Smooth muscle cell (in vitro differentiated cells): ENCODE results near the gene STX16. TPM values are rescaled to one million over a fixed set of nuclear protein-coding genes. Genes with fewer than 3 reads are reported as not detected.
A peak's percentile ranks its signal among the peaks of the same experiment; 100 is the strongest.

ENCODE experiments used
- DNase-seq: peaks from one replicate; lab custom pipeline; 2025; ENCODE audit not compliant: unreplicated experiment; lab: John Stamatoyannopoulos, UW
- H2AFZ ChIP-seq: fragments of 200-600 bp; sonication (generic); 2 replicates; pipeline ENCODE4 v1.6.0; 2016; ENCODE audit warnings: antibody characterized with exemption, low read depth, mild to moderate bottlenecking
- H3F3A ChIP-seq: fragments of 200-600 bp; sonication (generic); 2 replicates; pipeline ENCODE4 v1.6.0; 2017; ENCODE audit warnings: antibody characterized with exemption, low read depth
- H3K27ac ChIP-seq: fragments of 200-600 bp; sonication (generic); 2 replicates; pipeline ENCODE4 v1.5.1; 2016; ENCODE audit warnings: low read depth, mild to moderate bottlenecking
- H3K27me3 ChIP-seq: fragments of 200-600 bp; sonication (generic); 2 replicates; pipeline ENCODE4 v1.6.1; 2016; ENCODE audit warnings: low read depth, mild to moderate bottlenecking
- H3K36me3 ChIP-seq: fragments of 200-600 bp; sonication (generic); 2 replicates; pipeline ENCODE4 v1.5.1; 2016; ENCODE audit warnings: low read depth
- H3K4me1 ChIP-seq: fragments of 200-600 bp; sonication (generic); 2 replicates; pipeline ENCODE4 v1.5.1; 2016; ENCODE audit warnings: low read depth
- H3K4me2 ChIP-seq: fragments of 200-600 bp; sonication (generic); 2 replicates; pipeline ENCODE4 v1.6.0; 2016; ENCODE audit warnings: mild to moderate bottlenecking
- H3K4me3 ChIP-seq: fragments of 200-600 bp; sonication (generic); 2 replicates; pipeline ENCODE4 v1.5.1; 2016; ENCODE audit warnings: mild to moderate bottlenecking
- H3K79me2 ChIP-seq: fragments of 200-600 bp; sonication (generic); 2 replicates; pipeline ENCODE4 v1.6.0; 2016; ENCODE audit warnings: low read depth, mild to moderate bottlenecking
- H3K9ac ChIP-seq: fragments of 200-600 bp; sonication (generic); 2 replicates; pipeline ENCODE4 v1.6.0; 2016; ENCODE audit warnings: low read depth
- H3K9me3 ChIP-seq: fragments of 200-600 bp; sonication (generic); replicated peaks from 2 replicates; pipeline ENCODE4 v1.5.1; 2016; ENCODE audit warnings: low read depth
- H4K20me1 ChIP-seq: fragments of 200-600 bp; sonication (generic); 2 replicates; pipeline ENCODE4 v1.6.0; 2016; ENCODE audit warnings: low read depth
- CTCF ChIP-seq: fragments of 200-600 bp; sonication (generic); IDR thresholded peaks from 2 replicates; pipeline ENCODE4 v1.5.1; 2017; ENCODE audit warnings: borderline replicate concordance, mild to moderate bottlenecking, antibody characterized with exemption; ENCODE audit not compliant: insufficient read depth, poor library complexity, severe bottlenecking
- WGBS: methylation state at CpG from one replicate; pipeline ENCODE4 v1.1.7; 2016; ENCODE audit warnings: low lambda C conversion rate; 5-methylcytosine and 5-hydroxymethylcytosine counted together
- polyA plus RNA-seq: library from polyadenylated mRNA; unstranded; fragments of >200 nt; fragmentation: Nextera tagmentation; extraction: Ambion mirVana; gene quantifications from 2 replicates; pipeline ENCODE4 v1.2.1, GENCODE V29; 2016
- total RNA-seq: library from RNA; depleted of rRNA; stranded (reverse); fragments of >200 nt; gene quantifications from 2 replicates; pipeline ENCODE4 v1.2.3, GENCODE V29; 2014

Gene STX16
- total and polyA plus RNA-seq, 2 experiments from 2014 or later, result 22.5 to 35.8 TPM

- Histone ChIP-seq H3K27me3 (no peaks in the 10 kb centered on the region), H3K27ac (no peak overlapping the region), H3K4me2 (no peak overlapping the region), H4K20me1 (no peaks in the 10 kb centered on the region), H3K79me2 (no peaks in the 10 kb centered on the region), H3K9ac (no peak overlapping the region), H3K4me3 (no peak overlapping the region), H2AFZ (no peak overlapping the region), H3K9me3 (no peaks in the 10 kb centered on the region), H3K4me1 (no peaks in the 10 kb centered on the region), H3K36me3 (no peaks in the 10 kb centered on the region), H3F3A (no peaks in the 10 kb centered on the region)
- WGBS, result 96% methylated on average over 7 of the region's 7 CpGs
- TF ChIP-seq CTCF, result no peak
- no peak for DNase-seq
These were observed 34.7 kb upstream of the STX16 start for GRCh38 chr20:58616411-58616810.

DNA sequence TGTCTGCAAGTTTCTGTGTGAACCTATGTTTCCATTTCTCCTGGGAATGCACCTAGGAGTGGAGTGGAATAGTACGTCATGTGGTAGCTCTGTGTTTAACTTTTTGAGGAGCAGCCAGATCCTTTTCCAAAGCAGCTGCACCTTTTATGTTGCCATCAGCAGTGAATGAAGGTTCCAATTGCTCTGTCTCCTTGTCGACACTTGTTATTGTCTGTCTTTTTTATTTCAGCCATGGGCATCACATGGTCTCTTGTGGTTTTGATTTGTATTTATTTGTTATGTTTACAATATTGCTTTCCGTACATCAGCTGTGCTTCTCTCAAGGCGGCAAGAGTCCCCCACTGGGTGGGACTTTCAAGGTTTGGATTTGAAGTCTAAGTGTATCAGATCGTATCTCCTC is 33.9 kb upstream of the STX16 start:
- H3K36me3 ChIP-seq, result no peaks in the 10 kb centered on the region
- H3K4me1 ChIP-seq, result no peaks in the 10 kb centered on the region
- H3F3A ChIP-seq, result no peaks in the 10 kb centered on the region
- no peak overlapping the region for H3K27ac ChIP-seq
- no peak for DNase-seq
- H3K4me3 ChIP-seq, result no peak overlapping the region
- over 99% methylated on average over 5 of the region's 5 CpGs for WGBS
- H3K79me2 ChIP-seq, result no peaks in the 10 kb centered on the region
- H3K4me2 ChIP-seq, result no peak overlapping the region
- no peak overlapping the region for H3K9ac ChIP-seq
- H3K9me3 ChIP-seq, result no peaks in the 10 kb centered on the region
- H3K27me3 ChIP-seq, result no peaks in the 10 kb centered on the region
- no peaks in the 10 kb centered on the region for H4K20me1 ChIP-seq
- H2AFZ ChIP-seq, result no peak overlapping the region
- no peak for TF ChIP-seq CTCF

DNA sequence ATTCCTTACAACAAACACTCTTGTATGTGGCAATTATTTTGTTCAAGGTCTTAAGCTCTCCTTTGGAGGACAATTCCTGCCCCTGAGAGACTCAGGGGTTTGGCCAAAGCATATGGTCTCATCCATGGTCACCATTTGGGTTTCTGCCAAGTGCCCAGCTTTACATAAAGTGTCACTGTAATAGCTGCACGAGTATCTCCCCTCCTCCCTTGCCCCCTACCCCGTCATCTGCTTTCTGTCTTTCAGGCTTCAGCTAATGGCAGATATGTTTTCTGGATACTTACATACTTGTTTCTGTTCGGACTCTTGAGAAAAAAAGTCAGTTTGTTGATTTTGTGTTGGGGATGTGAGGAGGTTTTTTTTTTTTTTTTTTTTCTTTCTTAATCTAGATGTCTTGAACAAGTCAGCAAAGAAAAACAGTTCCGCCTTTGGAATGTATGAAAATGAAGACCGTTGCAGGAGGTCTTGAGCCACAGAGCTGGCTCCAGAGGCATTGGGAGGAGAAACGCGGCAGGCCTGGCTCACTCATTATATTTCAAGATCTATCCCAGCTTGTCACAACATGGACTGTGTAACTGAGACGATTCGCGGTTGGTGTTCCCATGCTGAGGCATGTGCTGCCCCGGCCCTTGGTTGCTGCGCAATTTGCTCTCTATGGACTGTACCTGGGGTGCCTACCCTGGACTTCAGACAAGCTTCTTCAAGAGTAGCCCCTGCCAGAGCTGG is 32.6 kb upstream of the STX16 start:
- Histone ChIP-seq H3K9ac (no peak overlapping the region), H3K4me2 (peak overlapping the region; percentile 75)
- no peak for TF ChIP-seq CTCF

More for the DNA sequence above, 32.6 kb upstream of the STX16 start:
- DNase-seq, result peak; percentile 11
- peak overlapping the region; percentile 88 for H2AFZ ChIP-seq
- peak overlapping the region; percentile 80 for H3K27ac ChIP-seq
- no peaks in the 10 kb centered on the region for H3K9me3 ChIP-seq
- no peak overlapping the region for H3K4me3 ChIP-seq
- 32% methylated on average over 12 of the region's 12 CpGs for WGBS
- no peaks in the 10 kb centered on the region for H3K79me2 ChIP-seq
- no peaks in the 10 kb centered on the region for H4K20me1 ChIP-seq
- H3K36me3 ChIP-seq, result no peaks in the 10 kb centered on the region
- no peaks in the 10 kb centered on the region for H3F3A ChIP-seq
- H3K4me1 ChIP-seq, result no peaks in the 10 kb centered on the region
- H3K27me3 ChIP-seq, result no peaks in the 10 kb centered on the region
